Fibroblast of skin of right quadriceps (primary cell): ENCODE data around the gene MORN1.
A peak's percentile ranks its signal among the peaks of the same experiment; 100 is the strongest.

Experiments used
- DNase-seq: peaks from one replicate; pipeline ENCODE4 v3.0.0-alpha.2; 2013

MORN1 gene

DNA sequence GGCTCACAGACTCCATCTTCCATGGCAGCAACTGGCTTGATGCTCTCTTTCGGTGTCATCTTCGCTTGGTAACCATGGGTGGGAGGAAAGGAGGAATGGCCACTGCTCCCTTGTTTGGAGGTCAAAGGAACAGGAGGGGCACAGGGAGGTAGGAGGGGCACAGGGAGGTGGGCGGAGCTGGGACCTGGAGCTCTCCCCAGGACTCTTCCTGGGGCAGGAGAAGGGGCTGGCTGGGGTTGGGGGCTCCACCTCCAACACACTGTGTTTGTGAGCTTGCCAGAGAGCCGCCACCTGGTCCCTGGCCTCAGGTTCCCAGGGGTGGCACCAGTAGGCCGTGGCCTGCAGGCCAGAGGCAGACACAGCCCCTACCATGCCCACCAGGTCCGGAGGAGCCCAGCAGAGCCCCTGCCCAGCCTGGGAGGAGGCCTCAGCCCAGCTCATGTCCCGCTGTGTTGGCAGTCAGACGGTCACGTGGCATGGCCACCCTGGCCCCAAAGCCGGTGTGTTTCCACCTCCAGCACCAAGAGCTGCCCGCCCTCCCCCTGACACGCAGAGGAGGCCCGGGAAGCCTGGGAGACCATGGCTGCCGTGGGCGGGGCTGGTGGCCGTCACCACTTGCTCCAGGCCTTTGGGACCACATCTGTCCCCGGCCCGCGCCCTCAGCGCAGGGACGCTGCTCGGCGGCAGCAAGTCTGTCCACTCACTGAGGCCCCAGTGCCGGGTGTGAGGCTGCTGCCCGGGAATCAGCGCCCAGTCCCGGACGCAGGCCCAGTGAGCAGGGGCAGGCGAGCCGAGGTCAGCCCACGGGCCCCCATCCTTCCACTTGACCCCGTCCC is 73.9 kb downstream of the MORN1 start:
- no peak for DNase-seq

DNA sequence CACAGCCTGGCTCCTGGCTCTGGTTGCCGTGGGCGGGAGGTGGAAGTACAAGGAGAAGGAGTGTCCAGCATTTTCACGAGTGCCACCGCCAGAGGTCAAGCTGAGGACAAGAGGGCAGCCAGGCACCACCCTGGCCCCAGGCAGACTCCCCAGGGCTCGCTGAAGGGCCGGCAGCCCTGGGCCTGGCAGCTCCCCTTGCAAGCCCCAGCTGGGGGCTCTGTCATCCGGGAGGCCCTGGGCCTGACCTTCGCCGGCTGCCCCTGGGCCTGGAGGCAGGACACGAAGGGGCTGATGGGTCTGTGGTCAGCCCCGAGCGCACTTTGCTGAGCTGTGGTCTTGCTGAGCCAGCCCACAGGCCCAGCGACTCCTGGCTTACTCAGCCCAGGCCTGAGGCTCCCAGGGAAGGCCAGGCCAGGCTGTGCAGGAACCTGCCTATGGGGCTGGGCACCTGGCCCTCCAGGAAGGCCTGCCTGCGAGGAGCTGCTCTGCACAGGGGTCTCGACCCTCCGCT is 74.8 kb downstream of the MORN1 start:
- no peak for DNase-seq

DNA sequence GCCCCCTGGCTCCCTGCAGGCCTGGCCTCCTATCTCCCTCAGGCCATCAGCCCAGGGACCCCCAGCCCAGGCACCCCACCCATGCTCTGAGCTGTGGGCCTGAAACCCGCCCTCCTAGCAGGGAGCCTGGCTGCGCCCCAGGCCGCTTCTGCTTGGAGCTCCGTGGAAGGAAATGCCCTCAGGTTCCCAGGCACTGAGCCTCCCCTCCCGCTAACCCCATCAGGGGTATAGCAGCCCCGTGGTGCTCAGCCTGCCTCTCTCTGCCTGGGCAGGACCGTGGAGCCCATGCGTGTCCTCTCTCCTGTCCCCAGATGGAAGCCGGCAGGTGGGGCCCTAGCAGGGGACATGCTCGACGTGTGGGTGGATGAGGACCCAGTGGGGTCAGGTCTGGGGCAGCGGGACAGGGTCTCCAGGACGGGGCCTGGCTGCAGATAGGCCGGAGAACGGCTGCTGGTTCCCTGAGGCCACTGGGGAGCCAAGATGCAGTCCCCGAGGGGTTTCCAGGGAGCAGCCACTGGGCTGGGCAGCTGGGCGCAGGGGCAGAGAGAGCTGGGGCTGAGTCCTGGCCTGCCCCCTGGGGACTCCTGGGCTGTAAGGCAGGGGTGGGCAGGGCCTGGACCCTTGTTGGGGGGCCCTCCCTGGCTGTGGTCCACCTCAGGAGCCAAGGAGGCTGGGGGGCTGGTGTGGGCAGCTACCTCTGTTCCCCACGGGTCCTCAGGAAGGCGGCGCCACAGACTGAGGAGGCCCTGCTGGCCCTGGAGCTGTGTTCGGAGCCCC is 75.5 kb downstream of the MORN1 start:
- DNase-seq, result no peak

DNA sequence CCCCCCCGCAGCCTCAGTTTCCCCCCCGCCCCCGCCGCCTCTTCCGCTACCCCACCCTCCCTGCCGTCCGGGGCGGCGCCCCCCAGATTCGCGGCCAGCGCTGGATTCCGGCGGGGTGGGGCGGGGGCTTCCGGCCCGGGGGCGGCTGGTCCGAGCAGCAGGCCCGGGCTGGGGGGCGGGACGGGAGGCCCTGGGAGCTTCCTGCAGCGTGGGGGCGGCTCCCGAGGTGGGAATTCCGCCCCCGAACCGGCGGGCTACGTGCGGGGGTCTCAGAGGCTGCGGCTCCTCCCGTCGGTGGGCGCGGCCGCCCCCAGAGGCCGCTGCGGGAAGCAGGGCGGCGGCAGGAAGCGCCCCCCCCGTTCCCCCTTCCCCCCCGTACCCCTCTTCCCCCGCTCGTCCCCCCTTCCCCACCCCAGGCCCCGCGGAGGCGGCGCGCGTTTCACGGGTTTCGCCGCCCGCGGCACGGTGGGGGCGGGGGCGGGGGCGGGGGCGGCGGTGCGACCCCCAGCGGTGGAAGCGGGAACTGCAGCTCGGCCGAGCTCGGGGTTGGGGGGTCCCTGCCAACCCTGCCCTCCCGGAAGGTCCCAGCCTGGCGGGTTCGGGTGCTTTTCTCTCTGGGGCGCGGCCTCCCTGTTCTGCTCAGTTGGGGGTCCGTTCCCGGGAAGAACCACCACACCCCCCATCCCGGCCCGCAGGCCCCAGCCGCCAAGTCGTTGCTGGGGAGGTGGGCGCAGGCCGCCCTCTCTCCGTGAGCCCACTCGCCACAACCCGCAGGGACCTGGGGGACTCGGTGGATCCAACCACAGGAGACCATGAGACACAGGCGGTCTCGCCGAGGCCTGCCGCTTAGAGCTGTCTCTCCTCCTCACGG is 76.3 kb downstream of the MORN1 start:
- peak; percentile 73 for DNase-seq

DNA sequence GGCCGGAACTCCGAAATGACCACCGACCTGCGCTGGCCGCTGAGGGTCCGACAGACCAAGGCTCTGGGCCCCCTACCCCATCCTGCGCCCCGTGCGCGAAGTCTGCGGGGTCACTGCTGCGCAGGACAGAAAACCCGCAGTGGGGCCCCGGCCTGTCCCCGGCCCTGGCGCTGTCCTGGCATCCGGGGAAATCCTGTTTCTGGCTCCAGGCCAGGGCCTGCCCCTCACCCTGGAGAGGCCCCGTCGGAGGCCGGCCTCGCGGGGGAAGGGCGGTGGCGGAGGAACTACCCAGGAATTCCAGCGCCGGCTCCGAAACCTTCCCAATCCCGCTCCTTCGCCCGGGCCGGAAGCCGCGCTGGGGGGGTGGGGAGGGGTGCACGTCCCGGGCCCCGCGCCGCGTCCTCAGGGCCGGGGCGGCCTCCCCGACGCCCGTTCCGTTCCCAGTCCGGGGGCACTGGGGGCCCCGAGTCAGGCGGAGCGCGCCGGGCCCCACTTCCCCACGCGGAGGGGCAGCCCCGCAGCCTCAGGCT is 77.0 kb downstream of the MORN1 start:
- peak; percentile 80 for DNase-seq

DNA sequence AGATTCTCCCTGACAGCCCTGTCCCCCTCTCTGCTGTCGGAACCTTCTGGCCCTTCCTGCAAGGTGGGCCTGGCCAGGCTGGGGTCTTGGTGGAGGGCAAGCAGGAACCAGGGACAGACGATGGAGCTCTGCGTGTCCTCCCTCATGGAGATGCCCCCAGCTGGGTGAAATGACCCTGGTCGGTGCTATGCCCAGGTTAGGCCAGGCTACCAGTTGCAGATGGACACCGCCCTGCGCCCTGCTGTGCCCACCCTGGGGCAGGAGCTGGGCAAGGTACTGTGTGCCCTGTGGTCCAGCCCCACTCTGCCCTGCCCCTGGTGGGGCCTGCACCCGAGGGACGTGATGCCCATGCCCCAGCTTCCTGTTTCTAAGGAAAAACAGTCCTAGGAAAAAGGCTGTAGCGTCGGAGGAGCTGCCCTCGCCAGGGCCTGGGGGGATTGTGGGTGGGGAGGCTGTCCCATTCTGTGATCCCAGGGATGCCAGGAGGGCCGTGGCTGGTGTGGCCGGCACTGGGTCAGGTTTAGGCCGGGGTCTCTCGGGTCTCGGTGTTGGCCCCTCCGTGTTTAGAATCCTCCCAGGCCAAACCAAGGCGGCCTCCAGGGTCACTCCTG is 77.6 kb downstream of the MORN1 start:
- no peak for DNase-seq

DNA sequence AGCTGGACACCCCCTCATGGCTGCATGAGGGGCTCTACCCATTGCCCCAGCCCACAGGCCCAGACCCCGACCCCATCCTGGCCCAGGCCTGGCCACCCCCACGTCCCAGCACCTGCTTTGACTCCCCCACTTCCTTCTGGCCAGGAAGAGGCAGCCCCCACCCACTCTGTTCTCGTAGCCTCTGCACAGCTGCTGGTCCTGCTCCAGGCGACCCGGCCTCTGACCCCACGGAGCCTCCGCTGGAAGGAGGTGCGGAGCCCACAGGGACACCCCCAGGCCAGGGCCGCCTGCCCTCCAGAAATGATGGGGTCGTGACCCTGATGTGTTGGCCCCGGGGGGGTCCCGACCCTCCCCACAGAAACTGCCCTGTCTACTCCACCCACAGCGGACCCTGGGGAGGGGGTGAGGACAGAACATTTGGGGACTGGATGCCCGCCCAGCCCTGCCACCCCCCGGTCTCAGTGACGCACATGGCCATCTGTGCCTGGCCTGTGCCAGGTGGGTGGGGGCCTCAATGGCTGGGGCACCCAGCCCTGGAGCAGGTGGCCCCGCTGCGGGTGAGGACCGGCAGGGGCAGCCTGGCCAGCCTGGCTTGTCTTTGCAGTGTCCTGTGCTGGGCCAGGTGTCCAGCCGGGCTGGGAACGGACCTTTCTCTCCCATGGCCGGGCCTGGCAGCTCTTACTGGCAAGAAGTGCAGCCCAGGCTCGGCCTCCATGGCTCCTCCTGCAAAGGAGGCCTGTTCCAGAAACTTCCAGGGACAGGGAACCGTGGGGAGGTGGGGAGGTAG is 78.6 kb downstream of the MORN1 start:
- DNase-seq, result no peak

DNA sequence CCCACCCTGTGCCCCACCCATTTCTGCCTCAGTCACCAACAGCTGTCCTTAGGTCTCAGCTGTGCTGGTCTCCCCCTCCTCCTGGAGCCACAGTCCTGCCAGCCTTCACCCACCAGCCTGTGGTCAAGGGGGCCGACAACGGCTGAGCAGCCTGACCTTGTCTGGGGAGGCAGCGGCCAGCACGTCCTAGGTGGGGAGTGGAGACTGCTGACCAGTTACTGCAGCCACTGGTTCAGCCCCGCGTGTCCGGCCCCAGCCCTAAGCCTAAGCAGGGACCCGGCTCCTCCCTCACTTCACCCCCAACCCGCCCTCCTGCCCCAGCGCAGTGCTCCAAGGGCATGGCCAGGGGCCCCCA is 79.2 kb downstream of the MORN1 start:
- no peak for DNase-seq

DNA sequence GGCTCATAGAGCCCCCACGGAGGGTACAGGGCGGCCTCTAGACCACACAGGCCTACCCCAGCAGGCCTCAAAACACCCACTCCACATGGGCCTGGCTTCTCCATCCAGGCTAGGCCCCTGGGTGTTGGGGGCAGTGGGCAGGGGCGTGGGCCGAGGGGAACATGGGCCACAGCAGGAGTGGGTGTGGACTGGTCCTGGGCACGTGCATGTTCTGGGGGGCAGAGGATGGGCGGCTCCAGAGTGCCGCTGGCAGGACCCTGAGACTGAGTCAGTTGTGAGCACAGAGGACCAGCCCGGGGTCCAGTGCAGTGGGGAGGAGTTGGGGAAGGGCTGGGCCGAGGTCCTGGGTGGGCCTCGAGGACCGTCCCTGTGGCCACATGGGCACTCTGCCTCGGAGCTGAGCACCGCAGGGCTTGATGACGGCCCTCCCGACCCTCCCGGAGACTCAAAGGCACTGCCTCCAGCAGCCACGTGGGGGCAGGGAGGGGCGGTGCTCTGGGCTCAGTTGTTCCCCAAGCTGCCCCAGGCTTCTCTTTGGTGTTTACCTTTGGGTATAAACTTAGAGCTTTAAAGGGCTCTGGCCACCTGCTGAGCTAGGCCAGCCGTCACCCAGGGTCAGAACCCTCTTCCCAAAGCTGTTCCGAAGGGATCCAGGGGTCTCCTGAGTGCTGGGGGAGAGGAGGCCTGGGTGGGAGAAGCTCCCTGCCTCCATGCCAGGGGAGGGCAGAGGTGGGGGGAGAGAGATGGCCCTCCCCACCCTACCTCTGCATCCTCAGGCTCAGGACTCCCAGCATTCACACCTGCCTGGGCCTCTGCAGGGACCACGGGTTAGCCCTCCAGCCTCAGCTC is 79.9 kb downstream of the MORN1 start:
- DNase-seq, result peak; percentile 64

DNA sequence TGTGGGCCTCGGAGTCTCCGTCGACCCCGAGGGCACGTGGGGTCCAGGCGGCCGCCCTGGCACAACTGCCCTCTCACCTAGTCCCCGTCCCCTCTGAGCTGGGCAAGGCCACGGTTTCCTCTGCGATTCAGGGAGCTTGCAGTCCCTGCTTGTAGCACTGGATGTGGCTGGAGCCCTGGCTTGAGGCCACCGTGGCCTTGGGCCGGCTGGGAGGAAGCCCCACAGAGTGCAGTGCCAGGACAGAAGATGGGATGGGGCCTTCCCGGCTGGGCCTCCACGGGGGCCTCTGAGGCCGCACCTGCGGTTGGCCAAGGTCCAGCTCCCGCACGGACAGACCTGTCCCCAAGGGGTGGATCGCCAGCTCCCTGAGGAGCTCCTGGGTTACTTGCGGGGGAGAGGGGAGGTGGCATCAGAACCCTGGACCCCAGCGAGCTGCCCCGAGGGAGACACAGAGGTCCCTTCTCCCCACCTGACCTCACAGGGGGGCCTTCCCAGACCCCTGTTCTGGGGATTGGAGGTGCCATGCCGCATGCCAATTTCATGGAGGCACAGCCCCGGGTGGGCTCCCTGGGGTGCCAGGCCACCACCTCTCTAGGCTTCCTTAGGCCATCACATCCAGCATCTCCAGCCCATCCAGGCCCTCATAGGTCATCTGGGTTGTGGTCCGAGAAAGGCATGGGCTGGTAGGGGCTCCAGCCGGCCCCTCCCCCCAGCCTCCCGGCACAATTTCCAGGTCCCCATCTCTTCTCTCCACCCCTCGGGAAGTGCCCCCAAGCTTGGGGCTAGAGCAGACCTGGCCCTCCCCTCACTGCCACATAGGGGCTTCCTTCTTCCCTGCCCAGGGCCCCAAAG is 80.8 kb downstream of the MORN1 start:
- no peak for DNase-seq

DNA sequence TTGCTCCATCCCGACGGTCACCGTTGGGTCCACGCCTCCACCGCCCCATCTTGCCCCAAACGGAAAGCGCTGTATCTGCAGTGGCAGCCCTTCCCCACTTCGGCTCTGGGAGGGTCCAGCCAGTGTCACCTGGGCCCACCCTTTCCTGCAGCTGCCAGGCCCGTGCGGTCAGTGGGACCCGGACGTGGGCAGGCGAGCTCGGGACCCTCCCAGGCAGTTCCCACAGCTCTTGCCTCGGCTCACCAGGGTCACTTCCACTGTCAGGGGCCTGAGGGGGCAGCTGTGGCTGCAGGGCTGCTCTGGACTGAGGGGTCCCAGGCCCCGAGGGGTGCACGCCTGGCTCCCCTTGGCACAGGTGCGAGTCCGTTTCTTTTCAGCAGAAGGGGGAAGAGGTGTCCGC is 82.5 kb downstream of the MORN1 start:
- DNase-seq, result no peak

DNA sequence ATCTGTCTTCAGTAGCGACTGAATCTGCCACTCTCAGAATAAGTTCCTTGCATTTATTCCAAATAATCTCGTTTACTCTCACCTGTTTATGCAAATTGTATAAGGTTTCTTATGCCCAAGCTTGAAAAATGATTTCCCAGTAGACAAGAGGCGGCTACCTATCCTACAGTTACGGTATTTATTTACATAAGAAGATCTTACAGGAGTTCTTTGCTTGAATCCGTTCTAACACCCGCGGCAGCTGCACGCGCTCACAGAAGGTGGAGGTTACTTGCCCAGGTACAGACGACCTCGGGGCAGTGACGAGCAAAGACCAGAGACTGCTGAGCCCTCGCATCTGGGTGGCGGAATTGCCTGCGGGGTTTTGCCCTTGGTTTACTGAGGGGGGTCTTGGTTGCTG is 83.4 kb downstream of the MORN1 start:
- DNase-seq, result no peak

DNA sequence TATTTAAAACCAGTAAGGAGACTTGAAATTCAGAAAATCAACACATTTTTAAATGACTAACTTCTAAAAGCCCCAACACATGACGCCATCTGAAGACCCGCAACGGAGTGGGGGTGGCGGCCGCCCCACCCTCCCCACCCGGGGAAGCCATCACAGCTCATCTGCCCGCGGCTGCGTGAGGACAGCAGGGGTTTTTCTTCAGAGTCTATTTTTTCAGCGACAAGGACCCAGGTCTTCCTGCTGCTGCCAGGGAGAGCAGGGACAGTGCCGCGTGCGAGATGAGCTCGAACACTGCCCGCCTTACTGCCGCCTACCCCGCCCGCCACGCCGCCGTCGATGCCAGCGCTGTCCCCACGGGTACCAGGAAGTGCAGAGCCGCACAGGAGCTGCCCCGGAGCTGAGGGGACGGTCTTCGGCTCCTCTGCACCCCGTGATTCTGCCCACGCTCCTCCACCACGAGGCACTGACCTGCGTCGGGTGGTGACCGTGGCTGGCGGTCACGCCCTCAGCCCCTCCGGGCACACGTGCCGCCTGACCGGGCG is 84.2 kb downstream of the MORN1 start:
- DNase-seq, result no peak

DNA sequence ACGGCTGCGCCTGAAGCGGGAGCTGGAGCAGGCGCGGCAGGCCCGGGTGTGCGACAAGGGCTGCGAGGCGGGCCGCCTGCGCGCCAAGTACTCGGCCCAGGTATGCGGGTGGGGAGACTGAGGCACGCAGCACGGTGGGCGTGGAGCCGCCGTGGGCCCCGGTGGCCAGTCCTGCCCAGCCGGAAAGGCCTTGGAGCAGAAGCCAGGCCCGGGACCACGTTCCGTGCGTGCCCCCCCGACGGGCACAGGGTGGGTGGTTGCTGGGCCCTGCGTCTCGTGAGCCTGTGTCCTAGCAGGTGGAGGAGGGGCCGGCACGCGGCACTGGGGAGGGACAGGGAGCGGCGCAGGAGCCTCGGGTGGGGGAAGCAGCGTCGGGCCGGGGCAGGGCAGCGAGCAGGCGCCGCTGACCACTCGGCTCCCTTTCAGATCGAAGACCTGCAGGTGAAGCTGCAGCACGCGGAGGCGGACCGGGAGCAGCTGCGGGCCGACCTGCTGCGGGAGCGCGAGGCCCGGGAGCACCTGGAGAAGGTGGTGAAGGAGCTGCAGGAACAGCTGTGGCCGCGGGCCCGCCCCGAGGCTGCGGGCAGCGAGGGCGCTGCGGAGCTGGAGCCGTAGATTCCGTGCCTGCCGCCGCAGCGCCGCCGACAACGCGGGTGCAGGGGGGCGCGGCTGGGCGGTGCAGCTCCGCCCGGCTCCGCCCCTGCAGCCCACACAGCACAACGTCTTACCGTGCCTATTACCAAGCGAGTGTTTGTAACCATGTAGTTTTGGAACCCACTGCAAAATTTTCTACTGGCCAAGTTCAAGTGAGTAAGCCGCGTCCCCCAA is 85.0 kb downstream of the MORN1 start:
- no peak for DNase-seq

DNA sequence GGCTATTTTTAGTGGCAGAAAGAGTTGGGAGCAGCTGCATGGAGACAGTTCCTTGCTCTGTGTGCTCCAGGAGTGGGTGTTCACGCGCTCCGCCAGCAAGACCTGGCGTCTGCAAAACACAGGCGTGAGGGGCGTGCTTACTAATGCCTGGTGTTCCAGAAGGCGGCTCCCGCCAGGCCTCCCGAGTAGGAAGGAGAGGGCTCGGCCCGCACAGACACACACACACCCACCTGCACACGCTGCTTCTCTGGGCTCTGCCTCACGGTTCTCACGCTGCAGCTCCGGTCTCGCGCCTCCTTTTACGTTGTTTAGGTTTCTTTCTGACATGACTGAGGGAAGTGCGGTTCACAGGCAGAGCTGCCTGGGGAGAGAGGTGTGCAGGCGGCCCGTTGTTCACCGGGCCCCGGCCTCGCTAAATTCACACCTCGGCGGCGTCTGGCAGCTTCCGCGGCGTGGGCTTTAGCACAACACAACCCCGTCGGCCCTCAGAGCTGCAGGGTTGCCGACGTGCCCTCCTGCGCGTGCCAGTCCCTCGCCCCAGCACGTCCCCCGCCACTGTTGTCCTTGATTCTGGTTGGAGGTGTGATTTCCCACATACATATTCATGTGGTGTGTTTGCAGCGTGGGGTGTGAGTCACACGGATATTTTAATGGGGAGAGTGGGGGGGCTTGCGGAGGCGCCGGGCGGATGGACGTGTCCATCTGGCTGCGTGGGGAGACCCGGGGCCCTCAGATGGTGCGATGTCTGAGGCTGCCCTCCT is 86.3 kb downstream of the MORN1 start:
- DNase-seq, result no peak

DNA sequence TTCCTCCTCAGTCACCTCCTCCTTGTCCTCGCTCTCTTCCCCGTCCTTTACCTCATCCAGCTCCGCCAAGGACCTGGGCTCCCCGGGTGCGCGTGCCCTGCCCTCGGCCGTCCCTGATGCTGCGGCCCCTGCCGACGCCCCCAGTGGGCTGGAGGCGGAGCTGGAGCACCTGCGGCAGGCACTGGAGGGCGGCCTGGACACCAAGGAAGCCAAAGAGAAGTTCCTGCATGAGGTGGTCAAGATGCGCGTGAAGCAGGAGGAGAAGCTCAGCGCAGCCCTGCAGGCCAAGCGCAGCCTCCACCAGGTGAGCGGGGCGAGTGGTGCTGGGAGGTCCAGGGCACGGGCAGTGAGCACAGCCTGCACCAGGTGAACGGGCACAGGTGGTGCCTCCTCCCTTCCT is 87.1 kb downstream of the MORN1 start:
- DNase-seq, result no peak

DNA sequence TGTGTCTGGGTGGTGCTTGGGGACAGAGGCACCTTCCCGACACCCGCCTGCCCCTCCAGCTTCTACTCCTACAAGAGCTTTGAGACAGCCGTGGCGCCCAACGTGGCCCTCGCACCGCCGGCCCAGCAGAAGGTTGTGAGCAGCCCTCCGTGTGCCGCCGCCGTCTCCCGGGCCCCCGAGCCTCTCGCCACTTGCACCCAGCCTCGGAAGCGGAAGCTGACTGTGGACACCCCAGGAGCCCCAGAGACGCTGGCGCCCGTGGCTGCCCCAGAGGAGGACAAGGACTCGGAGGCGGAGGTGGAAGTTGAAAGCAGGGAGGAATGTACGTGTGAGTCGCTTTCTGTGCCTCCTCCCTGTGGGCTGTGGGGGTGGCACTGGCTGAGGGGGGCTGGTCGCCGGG is 87.6 kb downstream of the MORN1 start:
- no peak for DNase-seq
